BJ (cell line): ENCODE results near the gene EEF1A2. TPM values are rescaled to one million over a fixed set of nuclear protein-coding genes. Genes with fewer than 3 reads are reported as not detected.

Source experiments
- CTCF ChIA-PET: fragments of 350-600 bp; formaldehyde crosslinking; extraction: SDS; loops from one replicate; lab custom pipeline; 2021; ENCODE audit warnings: antibody characterized with exemption, inconsistent platforms; lab: Yijun Ruan, JAX
- POLR2A ChIA-PET: fragments of 300-600 bp; sonication (Branson Sonifier 250); formaldehyde crosslinking; extraction: SDS; loops from one replicate; lab custom pipeline; 2021; ENCODE audit warnings: antibody characterized with exemption; lab: Charles Lee
- DNase-seq: peaks from one replicate; pipeline ENCODE4 v3.0.0-alpha.2; 2011; ENCODE audit warnings: low read depth
- H3K27me3 ChIP-seq: 2 replicates; pipeline ENCODE4 v1.6.0; 2011; ENCODE audit warnings: low read length; ENCODE audit not compliant: control insufficient read depth, insufficient read depth
- H3K36me3 ChIP-seq: 2 replicates; pipeline ENCODE4 v1.5.1; 2011; ENCODE audit warnings: low read length; ENCODE audit not compliant: control insufficient read depth, insufficient read depth
- H3K4me3 ChIP-seq: 2 replicates; pipeline ENCODE4 v1.5.1; 2011; ENCODE audit warnings: low read depth, mild to moderate bottlenecking, control low read depth, low read length
- CTCF ChIP-seq: IDR thresholded peaks from 2 replicates; pipeline ENCODE4 v1.5.1; 2011; ENCODE audit warnings: low read depth, mild to moderate bottlenecking, control low read depth, inconsistent platforms, low read length, moderate library complexity; ENCODE audit not compliant: insufficient read depth
- polyA plus RNA-seq: library from polyadenylated mRNA; depleted of rRNA; stranded (reverse); fragments of >200 nt; gene quantifications from 2 replicates; pipeline ENCODE4 v1.2.3, GENCODE V29; 2011

EEF1A2 gene
- polyA plus RNA-seq, 1 experiment = 9.4 TPM

GRCh38 chr20:63494420-63495166 is 4.3 kb downstream of the EEF1A2 start:
- POLR2A ChIA-PET = no interaction called here
- no peak for TF ChIP-seq CTCF
- CTCF ChIA-PET = interaction anchor here (0.8 to 1.1 kb wide), 2 partner anchors 11 to 479 kb away, joined by 3 read pairs; no protein-coding TSS in a partner anchor
- Histone ChIP-seq H3K4me3 (no peak overlapping the region), H3K36me3 (no peaks in the 10 kb centered on the region; the same call in 1 of the 2 replicates), H3K27me3 (peaks cover 3% of the 10 kb centered on the region)
- DNase-seq = no peak

- Histone ChIP-seq H3K4me3 (no peak overlapping the region), H3K27me3 (peaks cover 1% of the 10 kb centered on the region; the same call in 1 of the 2 replicates), H3K36me3 (no peaks in the 10 kb centered on the region; the same call in 1 of the 2 replicates)
- CTCF ChIA-PET = interaction anchor here (0.7 to 1.1 kb wide), 2 partner anchors 10 to 480 kb away, joined by 3 read pairs; no protein-coding TSS in a partner anchor
- DNase-seq = no peak
- TF ChIP-seq CTCF = no peak
- POLR2A ChIA-PET = no interaction called here
Observed at GRCh38 chr20:63494084-63494419, 4.8 kb downstream of the EEF1A2 start.

- ChIA-PET POLR2A (no interaction called here), CTCF (interaction anchor here (0.7 to 1.1 kb wide), 2 partner anchors 10 to 480 kb away, joined by 3 read pairs; no protein-coding TSS in a partner anchor)
- Histone ChIP-seq H3K4me3 (no peak overlapping the region), H3K27me3 (peaks cover 1% of the 10 kb centered on the region; the same call in 1 of the 2 replicates), H3K36me3 (no peaks in the 10 kb centered on the region; the same call in 1 of the 2 replicates)
- DNase-seq = no peak
- no peak for TF ChIP-seq CTCF
Observed at GRCh38 chr20:63493563-63494020, 5.3 kb downstream of the EEF1A2 start.

DNA sequence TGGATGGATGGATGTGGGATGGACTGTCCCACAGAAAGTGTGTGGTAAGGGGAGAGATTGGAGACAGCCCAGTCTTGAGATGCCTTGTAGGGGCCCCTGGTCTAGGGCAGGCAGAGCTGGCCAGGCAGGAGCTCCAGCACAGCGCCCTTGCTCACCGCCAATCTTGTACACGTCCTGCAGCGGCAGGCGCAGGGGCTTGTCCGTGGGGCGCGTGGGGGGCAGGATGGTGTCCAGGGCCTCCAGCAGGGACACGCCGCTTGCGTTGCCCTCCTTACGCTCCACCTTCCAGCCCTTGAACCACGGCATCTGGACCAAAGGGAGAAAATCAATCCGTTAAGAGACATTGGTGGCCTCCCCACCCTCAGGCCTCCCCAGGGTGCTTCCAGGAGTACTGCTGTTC is 5.9 kb downstream of the EEF1A2 start:
- Histone ChIP-seq H3K4me3 (no peak overlapping the region), H3K36me3 (no peaks in the 10 kb centered on the region; the same call in 1 of the 2 replicates), H3K27me3 (peaks cover 1% of the 10 kb centered on the region; the same call in 1 of the 2 replicates)
- POLR2A ChIA-PET = no interaction called here
- CTCF ChIA-PET = no interaction called here
- no peak for TF ChIP-seq CTCF
- no peak for DNase-seq

- CTCF ChIA-PET = no interaction called here
- Histone ChIP-seq H3K27me3 (peaks cover 1% of the 10 kb centered on the region; the same call in 1 of the 2 replicates), H3K4me3 (no peak overlapping the region), H3K36me3 (no peaks in the 10 kb centered on the region; the same call in 1 of the 2 replicates)
- TF ChIP-seq CTCF = no peak
- DNase-seq = no peak
- POLR2A ChIA-PET = no interaction called here
Observed at GRCh38 chr20:63492518-63492917, 6.4 kb downstream of the EEF1A2 start.
